Activated T-cell treated with anti-CD3 and anti-CD28 coated beads, Interleukin-2, amount 50 U/mL, for 1 hour (primary cell): ENCODE results near the gene SPACA6.
"Not testable (repeated sequence)": the region's sequence is repeated elsewhere in the genome, so short reads cannot be mapped to it uniquely, and the experiment has no call there.

Experiments used
- DNase-seq: peaks from one replicate; pipeline ENCODE4 v3.0.0-alpha.2; 2020

SPACA6 gene

GRCh38 chr19:51706885-51707284 lies 13.8 kb downstream of the SPACA6 start:
- no peak for DNase-seq

GRCh38 chr19:51708811-51709210 lies 15.7 kb downstream of the SPACA6 start:
- DNase-seq = no peak

- DNase-seq = no peak
Observed at GRCh38 chr19:51709575-51709974, 16.4 kb downstream of the SPACA6 start.

GRCh38 chr19:51710163-51710562 lies 17.0 kb downstream of the SPACA6 start:
- no peak for DNase-seq

- no peak for DNase-seq
Observed at GRCh38 chr19:51711702-51712101, 18.6 kb downstream of the SPACA6 start.

GRCh38 chr19:51712461-51713081 lies 19.4 kb downstream of the SPACA6 start:
- no peak for DNase-seq

- no peak for DNase-seq
Observed at GRCh38 chr19:51713319-51714285, 20.5 kb downstream of the SPACA6 start.

GRCh38 chr19:51714848-51715247 lies 21.7 kb downstream of the SPACA6 start:
- no peak for DNase-seq

- no peak for DNase-seq
Observed at GRCh38 chr19:51715850-51716249, 22.7 kb downstream of the SPACA6 start.

- no peak for DNase-seq
Observed at GRCh38 chr19:51716925-51717324, 23.8 kb downstream of the SPACA6 start.

GRCh38 chr19:51719251-51719988 lies 26.3 kb downstream of the SPACA6 start:
- DNase-seq = no peak

- DNase-seq = no peak
Observed at GRCh38 chr19:51721905-51722304, 28.8 kb downstream of the SPACA6 start.

GRCh38 chr19:51722492-51722891 lies 29.4 kb downstream of the SPACA6 start:
- DNase-seq = no peak

GRCh38 chr19:51724543-51724942 lies 31.4 kb downstream of the SPACA6 start:
- DNase-seq = no peak

GRCh38 chr19:51726049-51726448 lies 32.9 kb downstream of the SPACA6 start:
- DNase-seq = no peak

- DNase-seq = no peak
Observed at GRCh38 chr19:51727349-51727880, 34.3 kb downstream of the SPACA6 start.

- DNase-seq = no peak
Observed at GRCh38 chr19:51729781-51730180, 36.7 kb downstream of the SPACA6 start.

- DNase-seq = no peak
Observed at GRCh38 chr19:51733742-51734522, 40.8 kb downstream of the SPACA6 start.

- no peak for DNase-seq
Observed at GRCh38 chr19:51735759-51736449, 42.8 kb downstream of the SPACA6 start.

- no peak for DNase-seq
Observed at GRCh38 chr19:51737389-51737788, 44.3 kb downstream of the SPACA6 start.

GRCh38 chr19:51737924-51738323 lies 44.8 kb downstream of the SPACA6 start:
- no peak for DNase-seq

- not testable (repeated sequence) for DNase-seq
Observed at GRCh38 chr19:51738523-51738922, 45.4 kb downstream of the SPACA6 start.
